CD4-positive, alpha-beta T cell treated with Interleukin-10 for 1 hour (primary cell): ENCODE data around the gene GPT2.
"Not testable (repeated sequence)": the region's sequence is repeated elsewhere in the genome, so short reads cannot be mapped to it uniquely, and the experiment has no call there.

Experiments
- DNase-seq: peaks from one replicate; pipeline ENCODE4 v3.0.0-alpha.2; 2020

GPT2 gene

DNA sequence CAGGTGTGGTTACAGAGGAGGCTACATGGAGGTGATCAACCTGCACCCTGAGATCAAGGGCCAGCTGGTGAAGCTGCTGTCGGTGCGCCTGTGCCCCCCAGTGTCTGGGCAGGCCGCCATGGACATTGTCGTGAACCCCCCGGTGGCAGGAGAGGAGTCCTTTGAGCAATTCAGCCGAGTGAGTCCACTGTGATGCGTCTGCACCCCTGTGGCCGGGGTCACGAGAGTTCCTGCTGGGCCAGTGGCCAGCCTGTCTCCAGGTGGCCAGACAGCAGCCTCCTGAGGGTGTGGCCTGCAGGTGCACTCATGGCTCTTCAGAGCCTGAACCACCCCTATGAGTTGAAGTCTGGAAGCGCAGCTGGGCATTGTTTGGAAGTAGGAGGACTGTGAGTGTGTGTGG, 38.1 kb downstream of the GPT2 start:
- no peak for DNase-seq

DNA sequence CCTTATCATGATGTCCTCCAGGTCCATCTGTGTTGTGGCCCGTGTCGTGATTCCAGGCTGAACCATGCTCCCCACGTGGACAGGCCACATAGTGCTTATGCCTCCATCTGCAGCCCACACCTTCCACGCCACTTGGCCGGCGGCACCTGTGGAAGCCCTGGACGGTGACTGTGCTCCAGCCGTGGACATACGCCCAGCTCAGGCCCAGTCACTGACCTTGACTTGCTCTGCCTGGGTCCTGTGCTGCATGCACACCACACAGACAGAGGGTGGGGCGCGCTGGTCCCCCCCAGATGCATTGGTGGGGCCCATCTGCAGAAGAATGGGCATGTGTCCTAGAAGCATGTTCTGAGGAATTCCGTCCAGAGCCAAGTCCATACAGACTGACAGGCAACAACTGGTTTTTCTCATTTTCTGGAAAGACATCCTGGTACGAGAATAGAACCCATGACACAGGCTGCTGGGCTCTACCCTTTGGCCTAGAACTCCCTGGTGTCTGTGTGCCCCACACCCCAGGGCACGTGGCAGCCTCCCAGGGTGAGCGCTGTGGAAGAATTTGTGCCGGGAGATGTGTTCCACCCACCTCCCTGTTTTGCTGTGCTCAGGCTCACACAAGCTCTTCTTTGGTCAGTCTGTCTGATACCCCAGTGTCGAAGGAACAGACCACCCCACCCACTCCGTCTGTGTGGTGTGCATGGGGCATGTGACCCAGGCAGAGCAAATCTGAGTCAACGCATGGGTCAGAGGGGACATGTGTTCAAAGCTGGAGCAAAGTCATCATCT, 39.5 kb downstream of the GPT2 start:
- DNase-seq, result no peak

DNA sequence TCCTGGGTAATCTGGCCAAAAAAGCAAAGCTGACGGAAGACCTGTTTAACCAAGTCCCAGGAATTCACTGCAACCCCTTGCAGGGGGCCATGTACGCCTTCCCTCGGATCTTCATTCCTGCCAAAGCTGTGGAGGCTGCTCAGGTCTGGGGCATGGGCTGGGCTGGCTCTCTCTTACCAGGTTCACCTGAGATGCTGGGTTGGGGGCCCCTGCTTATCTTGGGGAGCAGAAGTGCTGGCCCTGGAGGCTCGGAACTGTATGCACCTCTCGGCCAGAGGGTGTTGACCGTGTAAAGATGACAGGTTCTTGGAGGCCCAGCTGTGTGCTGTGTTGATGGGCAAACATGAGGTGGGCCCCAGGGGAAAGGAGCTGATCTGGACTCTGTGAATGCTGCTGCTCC, 40.2 kb downstream of the GPT2 start:
- no peak for DNase-seq

DNA sequence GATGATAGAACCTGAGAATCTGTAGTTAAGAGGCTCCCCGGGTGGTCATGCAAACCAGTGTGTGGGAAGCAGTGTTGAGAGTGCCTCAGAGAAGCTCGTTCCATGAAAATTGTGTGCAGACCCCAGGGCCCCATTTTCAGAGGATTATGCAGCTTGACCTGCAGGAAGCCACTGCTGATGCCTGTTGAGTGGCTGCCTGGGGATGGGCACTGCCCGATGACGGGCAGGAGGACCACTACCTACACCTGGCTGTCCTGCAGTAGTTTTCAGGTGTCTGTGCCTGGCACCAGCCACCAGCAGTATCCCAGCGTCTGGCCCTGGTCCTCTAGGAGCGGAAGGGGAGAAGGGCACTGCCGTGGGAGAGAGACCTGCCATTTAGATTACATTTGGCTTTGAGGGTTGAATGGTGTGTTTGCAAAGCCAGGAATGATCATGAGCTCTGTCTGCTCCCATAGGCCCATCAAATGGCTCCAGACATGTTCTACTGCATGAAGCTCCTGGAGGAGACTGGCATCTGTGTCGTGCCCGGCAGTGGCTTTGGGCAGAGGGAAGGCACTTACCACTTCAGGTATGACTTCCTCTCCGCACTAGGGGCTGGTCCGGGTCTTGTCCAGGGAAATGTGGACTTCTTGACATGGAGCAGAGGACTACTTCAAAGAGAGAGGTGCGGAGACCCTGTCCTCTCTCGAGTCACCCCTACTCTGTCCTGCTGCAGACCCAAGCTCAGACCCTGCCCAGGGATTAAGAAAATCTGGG, 42.5 kb downstream of the GPT2 start:
- no peak for DNase-seq

- DNase-seq, result no peak
Measured at GRCh38 chr16:46927273-46927672, 43.1 kb downstream of the GPT2 start.

DNA sequence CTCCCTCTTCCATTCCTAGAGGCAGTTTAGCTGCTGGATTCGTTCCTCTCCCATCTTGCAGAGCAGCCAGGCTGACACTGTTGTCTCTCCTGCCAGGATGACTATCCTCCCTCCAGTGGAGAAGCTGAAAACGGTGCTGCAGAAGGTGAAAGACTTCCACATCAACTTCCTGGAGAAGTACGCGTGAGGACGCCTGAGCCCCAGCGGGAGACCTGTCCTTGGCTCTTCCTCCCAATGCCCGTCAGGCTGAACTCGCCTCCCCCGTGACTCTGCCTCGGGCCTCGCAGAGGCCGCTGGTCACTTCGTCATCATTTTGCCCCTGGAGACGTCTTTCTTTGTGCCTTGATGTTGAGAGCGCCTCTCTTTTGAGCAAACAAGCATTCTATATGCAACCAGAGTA, 44.6 kb downstream of the GPT2 start:
- no peak for DNase-seq

DNA sequence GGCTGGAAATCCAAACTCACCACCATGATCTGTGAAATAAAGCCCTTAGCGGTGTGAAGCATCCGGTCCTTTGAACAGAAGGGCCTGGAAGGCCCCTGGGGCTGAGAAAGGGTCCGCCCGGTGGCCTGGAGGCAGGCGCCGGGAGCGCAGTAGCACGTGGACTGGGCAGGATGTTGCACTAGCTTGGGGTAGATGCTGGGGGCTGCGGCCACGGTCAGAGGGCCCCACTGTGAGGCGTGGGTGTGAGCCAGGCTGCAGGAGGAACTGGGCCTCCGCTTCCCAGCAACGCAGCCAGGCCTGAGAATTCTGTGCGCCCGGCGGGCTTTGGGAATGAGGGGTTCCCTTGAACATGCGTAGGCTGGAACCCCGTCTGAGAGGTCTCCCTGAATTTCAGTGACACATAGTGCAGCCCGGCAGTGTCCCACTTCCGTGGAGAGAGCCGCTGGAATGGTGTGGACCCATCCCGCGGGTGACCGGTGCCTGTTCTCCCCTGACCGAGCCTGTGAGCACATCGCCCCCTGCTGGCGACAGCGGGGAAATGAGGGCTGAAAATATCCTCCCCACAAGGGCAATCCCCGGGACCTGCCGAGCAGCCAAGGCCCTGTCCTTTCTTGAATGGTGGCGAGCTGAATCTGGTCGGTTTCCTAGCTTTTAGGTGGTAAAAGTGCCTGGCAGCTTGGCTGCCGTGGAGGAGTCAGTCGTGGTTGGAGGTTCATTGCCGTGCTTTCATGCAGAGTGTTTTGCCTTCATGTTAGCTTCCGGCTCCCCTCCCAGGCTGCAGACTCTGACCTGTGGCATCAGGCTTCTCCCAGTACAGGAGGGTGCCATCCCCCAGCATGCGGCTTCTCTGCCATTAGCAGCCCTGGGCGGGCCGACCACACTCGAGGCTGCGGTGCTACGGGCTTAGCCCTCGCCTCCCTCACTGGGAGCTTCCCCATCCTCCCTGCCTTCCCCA, 45.5 kb downstream of the GPT2 start:
- peak; percentile 68 for DNase-seq

- DNase-seq, result no peak
Measured at GRCh38 chr16:46930861-46931260, 46.7 kb downstream of the GPT2 start.

- DNase-seq, result no peak
Measured at GRCh38 chr16:46932802-46933201, 48.6 kb downstream of the GPT2 start.

- DNase-seq, result no peak
Measured at GRCh38 chr16:46937536-46937935, 53.4 kb downstream of the GPT2 start.

DNA sequence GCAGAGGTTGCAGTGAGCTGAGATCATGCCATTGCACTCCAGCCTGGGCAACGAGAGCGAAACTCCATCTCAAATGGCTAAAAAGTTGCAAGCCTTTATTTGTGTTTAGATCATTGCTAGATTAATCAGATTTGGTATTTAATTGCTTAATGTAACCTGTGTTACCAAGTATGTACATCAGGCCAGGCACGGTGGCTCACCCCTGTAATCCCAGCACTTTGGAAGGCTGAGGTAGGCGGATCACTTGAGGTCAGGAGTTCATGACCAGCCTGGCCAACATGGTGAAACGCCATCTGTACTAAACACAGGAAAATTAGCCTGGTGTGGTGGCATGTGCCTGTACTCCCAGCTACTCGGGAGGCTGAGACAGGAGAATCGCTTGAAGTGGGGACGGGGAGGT, 60.6 kb downstream of the GPT2 start:
- DNase-seq, result not testable (repeated sequence)

- peak; percentile 59 for DNase-seq
Measured at GRCh38 chr16:46947900-46948547, 63.9 kb downstream of the GPT2 start.

DNA sequence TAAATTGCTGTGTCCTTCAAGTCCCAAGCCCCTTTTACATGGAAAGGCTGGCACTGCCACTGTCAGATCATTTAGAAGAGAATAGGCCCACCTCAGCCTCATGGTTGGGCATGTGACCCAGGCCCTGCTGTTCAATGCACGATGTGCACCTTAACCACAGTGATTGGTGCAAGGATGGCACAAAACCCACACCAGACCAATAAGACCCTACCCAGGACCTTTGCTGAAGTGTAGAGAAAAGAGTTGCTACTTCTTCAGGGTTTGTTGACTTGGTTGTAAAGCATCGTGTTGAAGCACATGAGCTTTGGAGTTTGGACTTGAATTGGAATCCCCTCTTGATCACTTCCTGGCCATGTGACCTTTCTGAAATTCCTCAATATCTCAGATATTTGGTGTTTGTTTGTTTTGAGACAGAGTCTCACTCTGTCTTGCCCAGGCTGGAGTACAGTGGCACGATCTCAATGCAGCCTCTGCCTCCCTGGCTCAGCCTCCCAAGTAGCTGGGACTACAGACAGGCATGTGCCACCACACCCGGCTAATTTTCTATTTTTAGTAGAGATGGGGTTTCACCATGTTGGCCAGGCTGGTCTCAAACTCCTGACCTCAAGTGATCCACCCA, 64.5 kb downstream of the GPT2 start:
- DNase-seq, result no peak

DNA sequence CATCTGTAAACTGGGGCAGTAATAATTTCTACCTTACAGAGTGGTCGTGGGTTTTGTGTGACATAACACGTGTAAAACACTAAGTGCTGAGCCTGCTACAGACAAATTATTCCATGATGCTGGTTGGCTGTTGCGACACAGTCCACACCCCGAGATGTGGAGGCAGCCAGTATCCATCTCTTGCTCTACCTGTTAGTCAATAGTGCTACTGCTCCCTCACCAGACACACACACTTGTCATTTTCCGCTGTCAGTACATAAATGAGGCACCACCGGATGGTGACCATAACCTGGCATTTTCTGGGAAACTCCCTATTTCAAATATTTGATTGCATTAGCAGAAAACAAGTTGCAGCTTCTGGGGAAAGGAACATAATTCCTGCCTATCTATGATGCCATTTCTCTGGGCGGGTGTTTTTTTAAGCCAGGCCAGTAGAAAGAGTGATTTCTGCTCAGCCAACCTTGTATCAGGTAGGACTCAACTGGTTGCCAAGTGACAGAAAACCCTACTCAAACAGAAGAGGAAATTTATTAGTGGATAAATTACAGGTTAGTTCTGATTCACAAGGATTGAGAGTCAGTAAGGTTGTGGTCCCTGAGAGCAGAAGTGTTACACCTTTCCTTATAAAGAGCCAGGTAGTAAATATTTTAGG, 65.2 kb downstream of the GPT2 start:
- peak; percentile 34 for DNase-seq

DNA sequence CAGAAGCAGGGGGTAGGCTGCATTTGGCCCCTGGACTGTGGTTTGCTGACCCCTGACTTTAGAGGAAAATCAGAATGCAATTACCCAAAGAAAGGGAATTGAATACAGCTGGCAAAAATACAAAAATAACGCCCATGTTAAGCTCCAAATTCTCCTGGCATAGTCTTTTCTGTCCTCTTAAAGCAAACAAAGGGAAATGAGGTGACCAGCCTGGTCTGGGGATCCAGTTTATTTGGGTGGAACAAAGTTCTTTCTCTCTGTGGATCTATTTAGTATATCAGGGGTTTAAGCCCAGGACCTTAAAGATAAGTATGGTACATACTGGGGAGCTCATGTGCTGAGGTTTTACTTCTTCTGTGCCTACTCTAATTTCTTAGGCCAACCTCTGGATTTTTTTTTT, 65.8 kb downstream of the GPT2 start:
- no peak for DNase-seq

GRCh38 chr16:46954562-46954961, 70.4 kb downstream of the GPT2 start:
- DNase-seq, result no peak

- peak; percentile 51 for DNase-seq
Measured at GRCh38 chr16:46961373-46962353, 77.5 kb downstream of the GPT2 start.

- DNase-seq, result no peak
Measured at GRCh38 chr16:46962629-46963028, 78.5 kb downstream of the GPT2 start.

DNA sequence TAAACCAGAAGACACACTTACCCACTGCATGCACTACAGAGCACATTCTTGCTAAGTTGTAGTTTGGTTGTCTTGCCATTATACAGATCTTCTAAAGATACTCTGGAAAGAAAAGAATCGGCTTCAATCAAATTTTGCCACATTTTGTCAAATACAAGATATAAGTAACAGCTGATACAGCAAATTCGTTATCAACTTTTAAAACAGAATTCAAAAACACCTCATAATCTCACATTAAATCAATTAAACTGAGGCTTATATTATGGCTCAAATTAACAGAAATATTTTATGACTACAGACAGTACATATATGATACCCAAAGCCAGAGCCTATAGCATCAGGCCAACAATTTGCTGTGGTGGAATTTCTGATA, 83.9 kb downstream of the GPT2 start:
- no peak for DNase-seq

DNA sequence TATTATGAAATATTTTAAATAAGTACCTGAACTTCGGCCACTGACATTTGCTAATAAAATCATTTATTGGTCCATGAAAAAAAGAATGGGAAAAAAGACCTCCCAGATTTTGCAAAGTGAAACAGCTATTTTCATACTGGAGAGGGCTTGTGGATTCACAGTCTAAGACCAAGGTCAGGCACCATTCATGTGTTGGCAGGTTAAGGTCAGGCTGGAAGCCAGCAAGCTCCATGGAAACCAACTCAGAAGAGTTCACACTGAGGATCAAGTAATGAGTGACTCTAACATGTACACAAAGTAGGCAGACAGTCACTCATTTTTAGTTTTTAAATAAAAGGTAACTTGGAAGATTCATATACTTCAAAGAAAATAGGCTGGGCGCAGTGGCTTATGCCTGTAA, 85.9 kb downstream of the GPT2 start:
- no peak for DNase-seq

DNA sequence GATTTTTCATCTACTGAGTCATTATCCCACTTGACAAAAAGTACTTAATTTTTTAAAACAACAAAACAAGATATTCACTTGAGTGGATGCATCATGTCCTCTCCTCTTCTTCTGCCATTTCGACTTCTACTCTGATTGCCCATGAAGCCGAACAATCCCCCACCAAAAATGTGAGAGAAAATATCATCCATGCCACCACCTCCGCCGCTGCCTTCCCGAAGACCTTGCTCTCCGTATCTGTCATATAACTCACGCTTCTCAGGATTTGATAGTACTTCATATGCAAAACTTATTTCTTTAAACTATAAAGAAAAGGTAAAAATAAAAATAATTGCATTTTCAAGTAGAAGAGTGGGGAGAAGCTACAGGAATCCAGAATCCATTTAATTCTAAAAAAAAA, 87.1 kb downstream of the GPT2 start:
- no peak for DNase-seq
